ENCODE data around the gene CWC27. TPM values are rescaled to one million over a fixed set of nuclear protein-coding genes. Genes with fewer than 3 reads are reported as not detected.

The CWC27 gene
- total and polyA plus RNA-seq, 3 donors from 2014 or later, result 12.4 to 22.9 (median 17.5) TPM

DNA sequence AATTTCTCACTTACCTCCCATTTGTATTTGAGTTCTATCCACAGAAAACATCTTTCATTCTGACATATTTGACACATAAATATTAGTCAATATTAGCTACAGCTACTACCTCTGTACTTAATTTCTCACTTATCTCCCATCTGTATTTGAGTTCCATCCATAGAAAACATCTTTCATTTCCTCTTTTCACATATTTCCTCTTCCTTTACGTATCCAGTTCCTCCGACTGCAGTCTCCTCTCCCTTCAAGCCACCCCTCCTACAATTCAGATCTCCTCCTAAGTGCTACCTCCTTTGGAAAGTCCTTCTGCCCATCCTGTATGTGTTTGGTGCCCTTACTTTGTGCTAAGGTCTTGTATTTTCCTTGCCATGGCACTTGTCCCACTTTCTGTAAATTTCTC lies 1.8 kb upstream of the CWC27 start:
- TF ChIP-seq POLR2A (IDR thresholded peaks at IDR 0.05), result no peak
- TF ChIP-seq CTCF (IDR thresholded peaks at IDR 0.05), result no peak
- Histone ChIP-seq H3K4me1 (peaks cover 19% of the 10 kb centered on the region), H3K9me3 (no peaks in the 10 kb centered on the region), H3K27me3 (no peaks in the 10 kb centered on the region), H3K36me3 (ENCODE audit: low read depth, missing control alignments) (no peaks in the 10 kb centered on the region), H3K4me3 (peak overlapping the region; percentile 72 to 96), H3K27ac (peak overlapping the region in 1 of 2 donors; percentile 90)
- DNase-seq, result no peak
- intact Hi-C loops (cut with DNase I; ENCODE audit: low total_unique reads), result no loop called here
- WGBS, 2 donors, result 43 to 56% methylated on average over 2 of the region's 2 CpGs

DNA sequence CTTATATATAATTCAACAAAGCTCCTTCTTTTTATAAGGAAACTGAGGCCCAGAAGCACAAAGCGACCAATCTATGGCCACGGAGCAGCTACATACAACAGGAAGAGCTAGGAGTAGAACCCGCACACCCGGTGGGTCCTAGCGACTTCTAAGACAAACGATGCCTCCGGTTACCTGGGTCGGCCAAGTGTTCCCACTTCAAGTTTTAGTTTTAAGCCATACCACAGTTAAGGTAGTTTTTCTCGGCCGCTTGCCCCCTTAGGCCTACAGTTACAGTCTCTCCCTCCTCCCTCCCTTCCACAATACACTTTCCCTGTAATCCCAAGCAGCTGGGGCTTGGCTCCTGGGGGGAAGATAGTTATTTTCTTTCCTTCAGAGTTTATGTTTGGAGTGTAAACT lies 772 bp upstream of the CWC27 start:
- no peaks in the 10 kb centered on the region for H3K27me3 ChIP-seq
- TF ChIP-seq CTCF (IDR thresholded peaks at IDR 0.05) (no peak), POLR2A (IDR thresholded peaks at IDR 0.05) (no peak)
- no peaks in the 10 kb centered on the region for H3K9me3 ChIP-seq
- H3K4me1 ChIP-seq, result peaks cover 19% of the 10 kb centered on the region
- intact Hi-C loops (cut with DNase I; ENCODE audit: low total_unique reads), result no loop called here
- WGBS, 2 donors, result 0% methylated on average over 10 of the region's 10 CpGs
- no peaks in the 10 kb centered on the region for H3K36me3 ChIP-seq (ENCODE audit: low read depth, missing control alignments)
- peak overlapping the region; percentile 90 to 95 for H3K27ac ChIP-seq
- H3K4me3 ChIP-seq, result peak overlapping the region; percentile 72 to 96
- DNase-seq, result peak; percentile 58

DNA sequence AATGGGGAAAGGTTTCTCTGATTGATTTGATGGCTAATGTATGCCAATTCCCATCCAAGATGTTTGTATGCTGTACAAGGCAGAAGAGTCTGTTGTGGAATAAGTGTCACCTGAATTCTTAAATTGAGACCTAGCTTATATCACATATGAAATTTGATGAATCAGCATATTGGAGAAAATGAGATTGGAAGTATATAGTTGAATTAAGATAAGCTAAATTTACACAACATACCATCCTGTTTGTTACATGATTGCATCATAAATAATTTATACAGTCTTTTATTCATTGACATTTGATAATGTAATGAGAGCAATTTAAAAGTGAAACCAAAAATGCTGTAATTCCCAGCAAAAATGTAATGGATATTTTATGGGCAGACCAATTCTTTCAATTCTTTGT lies 1.1 kb downstream of the CWC27 start:
- Histone ChIP-seq H3K4me3 (peak overlapping the region in 1 of 2 donors; percentile 96), H3K4me1 (peaks cover 19% of the 10 kb centered on the region), H3K27ac (no peak overlapping the region), H3K27me3 (no peaks in the 10 kb centered on the region), H3K9me3 (no peaks in the 10 kb centered on the region), H3K36me3 (ENCODE audit: low read depth, missing control alignments) (no peaks in the 10 kb centered on the region)
- intact Hi-C loops (cut with DNase I; ENCODE audit: low total_unique reads), result no loop called here
- no peak for TF ChIP-seq POLR2A (IDR thresholded peaks at IDR 0.05)
- TF ChIP-seq CTCF (IDR thresholded peaks at IDR 0.05), result no peak
- DNase-seq, result no peak

DNA sequence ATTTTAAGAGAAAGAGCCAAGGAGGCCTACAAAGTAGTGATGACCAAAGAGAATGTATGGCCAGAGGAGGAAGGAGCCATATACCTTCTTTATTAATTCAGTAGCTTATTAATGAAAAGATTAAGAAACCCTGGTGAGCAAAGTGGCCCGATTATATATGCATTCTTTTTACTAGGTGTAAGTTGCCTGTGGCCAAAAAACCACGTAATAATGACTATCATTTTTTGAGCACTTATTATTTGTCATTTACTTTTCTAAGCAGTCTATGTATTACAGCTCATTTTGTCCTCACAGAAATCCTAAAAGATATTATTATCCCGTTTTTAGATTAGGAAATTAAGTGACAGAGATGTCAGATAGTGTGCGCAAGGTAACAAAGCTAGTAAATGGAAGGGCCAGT lies 3.0 kb downstream of the CWC27 start:
- Histone ChIP-seq H3K4me1 (peaks cover 7% of the 10 kb centered on the region), H3K4me3 (no peak overlapping the region), H3K27ac (no peak overlapping the region), H3K36me3 (ENCODE audit: low read depth, missing control alignments) (no peaks in the 10 kb centered on the region), H3K9me3 (no peaks in the 10 kb centered on the region), H3K27me3 (no peaks in the 10 kb centered on the region)
- no peak for DNase-seq
- no peak for TF ChIP-seq POLR2A (IDR thresholded peaks at IDR 0.05)
- intact Hi-C loops (cut with DNase I; ENCODE audit: low total_unique reads), result no loop called here
- 81 to 85% methylated on average over 4 of the region's 4 CpGs for WGBS, 2 donors

DNA sequence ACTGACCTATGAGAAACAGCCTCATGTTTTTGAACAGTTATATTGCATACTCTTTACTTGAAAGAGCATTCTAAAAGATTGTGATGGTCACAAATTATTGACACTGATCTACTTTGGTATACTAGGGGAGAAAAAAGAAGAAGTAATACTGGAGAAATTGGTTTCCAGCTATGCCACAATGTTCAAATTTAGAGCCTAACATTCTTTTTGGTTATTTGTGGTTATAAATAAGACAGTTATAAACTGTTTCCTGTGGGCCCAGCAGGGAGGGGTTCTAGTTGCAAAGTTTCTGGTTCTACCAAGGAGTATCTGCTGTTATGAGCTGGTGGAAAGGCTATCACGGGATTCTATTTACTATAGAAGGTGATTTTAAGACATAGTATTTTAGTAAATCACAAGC lies 4.8 kb downstream of the CWC27 start:
- Histone ChIP-seq H3K27ac (no peak overlapping the region), H3K4me1 (no peaks in the 10 kb centered on the region), H3K27me3 (no peaks in the 10 kb centered on the region), H3K9me3 (no peaks in the 10 kb centered on the region), H3K36me3 (ENCODE audit: low read depth, missing control alignments) (no peaks in the 10 kb centered on the region), H3K4me3 (no peak overlapping the region)
- WGBS, 2 donors, result 82 to 89% methylated on average over 1 of the region's 1 CpG
- no peak for DNase-seq
- intact Hi-C loops (cut with DNase I; ENCODE audit: low total_unique reads), result no loop called here
- TF ChIP-seq POLR2A (IDR thresholded peaks at IDR 0.05), result no peak
- TF ChIP-seq CTCF (IDR thresholded peaks at IDR 0.05), result no peak

Measured in testis (tissue), 3 donors.